PFSK-1 (cell line): Measurements from ENCODE around the gene RGS3.
A peak's percentile ranks its signal among the peaks of the same experiment; 100 is the strongest.

Source experiments
- FOXP2 ChIP-seq: optimal IDR thresholded peaks from 2 replicates; pipeline ENCODE3; 2011; ENCODE audit warnings: borderline replicate concordance, control low read depth, inconsistent platforms; ENCODE audit not compliant: insufficient read depth; ENCODE audit errors: extremely low read length, extremely low read depth
- POLR2AphosphoS5 ChIP-seq: IDR thresholded peaks from 2 replicates; pipeline ENCODE4 v1.6.1; 2012; ENCODE audit warnings: low read depth, mild to moderate bottlenecking, control low read depth, low read length, moderate library complexity
- SIN3A ChIP-seq: IDR thresholded peaks from 2 replicates; pipeline ENCODE4 v1.6.1; 2012; ENCODE audit warnings: mild to moderate bottlenecking, low read length, moderate library complexity, borderline replicate concordance; ENCODE audit not compliant: insufficient read depth
- TAF1 ChIP-seq: IDR thresholded peaks from 2 replicates; pipeline ENCODE4 v1.6.1; 2012; ENCODE audit warnings: low read length, control low read depth, borderline replicate concordance; ENCODE audit not compliant: insufficient read depth
- TF ChIP-seq, protein P1 (sequence below), 2 experiments: IDR thresholded peaks; 2 replicates each; pipeline versions ENCODE4 v1.6.1 to v1.8.0; 2011 to 2012; ENCODE audit warnings: low read depth in 2 of 2, low read length in 2 of 2, control low read depth in 1 of 2, inconsistent platforms in 1 of 2, mild to moderate bottlenecking in 1 of 2, moderate library complexity in 1 of 2; ENCODE audit not compliant: insufficient read depth in 1 of 2

RGS3 gene

DNA sequence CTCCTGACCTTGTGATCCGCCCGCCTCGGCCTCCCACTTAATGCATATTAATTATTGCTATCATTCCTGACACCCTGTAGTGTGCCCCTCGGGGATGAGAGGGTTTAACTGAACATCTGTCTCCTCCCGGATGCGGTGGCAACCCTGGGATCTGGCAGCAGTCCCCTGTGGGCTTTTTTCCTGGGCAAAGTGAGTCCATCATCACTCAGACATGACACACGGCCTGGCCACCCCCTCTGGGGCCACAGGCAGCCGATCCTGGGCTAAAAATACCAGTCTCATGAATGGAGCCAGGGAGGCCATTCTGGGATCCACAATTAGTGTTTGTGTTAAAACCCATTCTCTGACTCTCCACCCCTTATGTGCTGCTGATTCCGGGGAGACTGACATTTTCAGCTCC lies 161.2 kb downstream of the RGS3 start:
- no peak for TF ChIP-seq SIN3A
- no peak for TF ChIP-seq TAF1
- TF ChIP-seq POLR2AphosphoS5, result no peak
- TF ChIP-seq, protein P1, sequence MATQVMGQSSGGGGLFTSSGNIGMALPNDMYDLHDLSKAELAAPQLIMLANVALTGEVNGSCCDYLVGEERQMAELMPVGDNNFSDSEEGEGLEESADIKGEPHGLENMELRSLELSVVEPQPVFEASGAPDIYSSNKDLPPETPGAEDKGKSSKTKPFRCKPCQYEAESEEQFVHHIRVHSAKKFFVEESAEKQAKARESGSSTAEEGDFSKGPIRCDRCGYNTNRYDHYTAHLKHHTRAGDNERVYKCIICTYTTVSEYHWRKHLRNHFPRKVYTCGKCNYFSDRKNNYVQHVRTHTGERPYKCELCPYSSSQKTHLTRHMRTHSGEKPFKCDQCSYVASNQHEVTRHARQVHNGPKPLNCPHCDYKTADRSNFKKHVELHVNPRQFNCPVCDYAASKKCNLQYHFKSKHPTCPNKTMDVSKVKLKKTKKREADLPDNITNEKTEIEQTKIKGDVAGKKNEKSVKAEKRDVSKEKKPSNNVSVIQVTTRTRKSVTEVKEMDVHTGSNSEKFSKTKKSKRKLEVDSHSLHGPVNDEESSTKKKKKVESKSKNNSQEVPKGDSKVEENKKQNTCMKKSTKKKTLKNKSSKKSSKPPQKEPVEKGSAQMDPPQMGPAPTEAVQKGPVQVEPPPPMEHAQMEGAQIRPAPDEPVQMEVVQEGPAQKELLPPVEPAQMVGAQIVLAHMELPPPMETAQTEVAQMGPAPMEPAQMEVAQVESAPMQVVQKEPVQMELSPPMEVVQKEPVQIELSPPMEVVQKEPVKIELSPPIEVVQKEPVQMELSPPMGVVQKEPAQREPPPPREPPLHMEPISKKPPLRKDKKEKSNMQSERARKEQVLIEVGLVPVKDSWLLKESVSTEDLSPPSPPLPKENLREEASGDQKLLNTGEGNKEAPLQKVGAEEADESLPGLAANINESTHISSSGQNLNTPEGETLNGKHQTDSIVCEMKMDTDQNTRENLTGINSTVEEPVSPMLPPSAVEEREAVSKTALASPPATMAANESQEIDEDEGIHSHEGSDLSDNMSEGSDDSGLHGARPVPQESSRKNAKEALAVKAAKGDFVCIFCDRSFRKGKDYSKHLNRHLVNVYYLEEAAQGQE (IDR thresholded peaks at IDR 0.05; ENCODE audit: insufficient read depth in 1 of 2, low read depth in 2 of 2, low read length in 2 of 2), result no peak
- no peak for TF ChIP-seq FOXP2

DNA sequence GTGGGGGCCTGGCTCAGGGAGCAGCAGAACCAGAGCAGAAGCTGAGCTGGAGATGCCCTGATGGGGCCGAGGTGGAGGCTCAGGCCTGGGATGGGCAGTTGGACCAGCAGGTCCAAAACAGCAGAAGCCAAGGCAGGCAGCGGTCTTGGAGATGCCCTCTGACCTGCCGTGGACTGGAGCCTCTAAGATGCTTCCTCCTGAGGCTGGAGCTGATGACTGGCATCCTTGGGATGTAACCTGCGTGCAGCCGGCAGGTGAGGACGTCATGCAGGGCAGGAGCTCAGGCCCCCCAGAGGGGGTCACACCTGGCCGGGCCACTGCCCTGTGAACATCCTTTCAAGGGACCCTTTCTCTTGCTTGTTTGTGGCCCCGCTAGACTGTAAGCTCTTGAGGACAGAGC lies 162.0 kb downstream of the RGS3 start:
- no peak for TF ChIP-seq FOXP2
- TF ChIP-seq, protein P1 (IDR thresholded peaks at IDR 0.05; ENCODE audit: insufficient read depth in 1 of 2, low read depth in 2 of 2, low read length in 2 of 2), result no peak
- no peak for TF ChIP-seq POLR2AphosphoS5

DNA sequence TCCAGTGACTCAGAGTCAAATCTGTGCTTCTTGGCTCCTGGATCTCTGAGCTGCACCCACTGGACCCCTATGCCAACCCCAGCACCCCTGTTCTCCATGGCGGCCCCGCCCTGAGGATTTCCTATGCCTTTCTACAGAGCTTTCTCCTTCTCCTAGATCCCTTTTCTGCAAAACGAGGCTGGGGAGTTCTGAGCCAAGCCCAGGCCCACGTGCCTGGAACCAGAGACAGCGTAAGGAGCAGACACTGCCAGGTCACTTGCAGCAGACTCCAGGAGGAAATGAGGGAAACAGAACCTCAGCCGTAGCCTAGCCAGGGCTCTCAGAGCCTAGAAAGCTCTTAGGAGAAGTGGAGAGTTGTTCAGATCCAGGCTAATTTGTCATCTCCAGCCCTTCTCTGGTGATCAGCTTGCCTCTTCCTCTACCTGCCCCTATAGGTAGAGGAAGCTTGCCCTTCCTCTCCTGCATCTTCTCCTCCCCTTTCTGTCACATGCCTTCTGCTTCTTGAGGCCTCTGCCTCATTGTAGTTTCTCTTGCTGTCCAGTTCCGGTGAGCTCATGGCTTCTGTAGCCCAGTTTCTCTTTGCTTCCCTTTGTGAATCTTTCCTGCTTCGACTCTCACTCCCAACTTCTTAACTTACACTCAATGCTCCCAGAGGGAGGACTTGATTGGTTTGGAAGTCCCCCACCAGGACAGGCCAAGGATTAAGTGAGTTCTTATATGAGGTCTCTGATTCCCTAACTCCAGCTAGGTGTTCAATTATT lies 163.4 kb downstream of the RGS3 start:
- no peak for TF ChIP-seq TAF1
- TF ChIP-seq, protein P1 (IDR thresholded peaks at IDR 0.05; ENCODE audit: insufficient read depth in 1 of 2, low read depth in 2 of 2, low read length in 2 of 2), result peak in 1 of 2 experiments; percentile 40; a peak in 1 of 4 replicates

DNA sequence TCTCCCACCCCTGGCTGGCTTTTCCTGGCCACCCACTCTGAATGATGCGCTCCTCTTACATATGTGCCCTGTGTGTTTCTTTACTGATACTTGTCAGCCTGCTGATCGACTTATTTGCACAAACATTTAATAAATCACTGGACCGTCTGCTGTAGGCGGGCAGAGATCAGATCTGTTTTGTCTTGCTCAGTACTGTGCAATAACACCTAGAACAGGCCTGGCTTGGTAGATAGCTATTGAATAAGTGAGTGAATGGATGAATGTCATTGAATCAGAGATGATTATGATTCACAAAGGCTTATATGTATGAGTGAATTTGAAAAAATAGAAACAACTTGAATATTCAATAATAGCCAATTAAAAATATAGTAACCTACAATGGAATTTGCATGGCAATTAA lies 165.1 kb downstream of the RGS3 start:
- TF ChIP-seq FOXP2 (no peak), POLR2AphosphoS5 (no peak), SIN3A (no peak), TAF1 (no peak)
- TF ChIP-seq, protein P1 (IDR thresholded peaks at IDR 0.05; ENCODE audit: insufficient read depth in 1 of 2, low read depth in 2 of 2, low read length in 2 of 2), result no peak

DNA sequence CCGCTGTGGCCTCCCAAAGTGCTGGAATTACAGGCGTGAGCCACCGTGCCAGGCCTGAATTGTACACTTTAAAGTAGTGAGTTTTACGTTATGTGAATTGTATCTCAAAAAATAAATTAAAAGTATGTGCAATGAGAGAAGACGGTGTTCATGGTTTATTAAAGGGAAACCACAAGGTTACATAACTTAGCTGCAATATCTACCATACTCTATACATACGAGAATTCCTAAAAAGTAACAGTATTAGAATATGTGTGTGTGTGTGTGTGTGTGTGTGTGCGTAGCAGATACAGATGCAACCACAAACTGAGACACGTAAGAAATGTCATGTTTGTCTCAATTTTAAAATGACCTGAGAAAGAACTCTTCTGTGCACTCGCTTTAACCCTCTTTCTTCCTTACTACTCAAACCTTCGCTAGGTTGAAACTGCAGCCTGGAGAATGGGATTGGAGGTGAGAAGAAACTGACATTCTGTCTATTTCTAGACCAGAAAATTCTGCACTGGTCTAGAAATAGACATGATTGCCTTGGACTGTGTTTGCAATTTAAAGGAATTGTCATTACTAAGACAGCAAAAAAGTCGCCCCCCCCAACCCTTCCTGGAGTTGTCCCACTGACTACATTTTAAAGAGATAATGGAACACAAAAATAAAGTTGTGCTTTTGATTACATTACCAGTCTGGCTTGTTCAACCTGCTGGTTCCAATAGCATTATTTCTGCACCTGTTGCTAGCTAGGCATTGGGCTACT lies 167.0 kb downstream of the RGS3 start:
- TF ChIP-seq FOXP2, result no peak
